HEK293 (cell line): ENCODE data around the gene CDK4.

ENCODE experiments used
- CTCF ChIA-PET: fragments of 350-600 bp; formaldehyde crosslinking; extraction: SDS; loops from one replicate; lab custom pipeline; 2021; ENCODE audit warnings: antibody characterized with exemption; lab: Yijun Ruan, JAX
- POLR2A ChIA-PET: fragments of 300-600 bp; formaldehyde crosslinking; extraction: SDS; loops from one replicate; lab custom pipeline; 2020; ENCODE audit warnings: antibody characterized with exemption, inconsistent platforms; lab: Yijun Ruan, JAX
- H3K27ac ChIP-seq: fragments of 200-500 bp; sonication (Bioruptor generic); 2 replicates; pipeline ENCODE4 v1.5.1; 2014; ENCODE audit warnings: low read depth, low read length, control low read depth, inconsistent platforms; ENCODE audit errors: extremely low read depth
- H3K36me3 ChIP-seq, 2 experiments: fragments of 200-500 bp in 1 of 2; sonication (Bioruptor generic) in 1 of 2; 1 replicate in 1 of 2; 2 replicates in 1 of 2; pipeline ENCODE4 v1.5.1; 2014 to 2017; ENCODE audit warnings: inconsistent platforms in 2 of 2, low read length in 2 of 2; ENCODE audit not compliant: control insufficient read depth in 2 of 2, insufficient read depth in 1 of 2
- H3K4me1 ChIP-seq: fragments of 200-500 bp; sonication (Bioruptor generic); 2 replicates; pipeline ENCODE4 v1.5.1; 2014; ENCODE audit warnings: mild to moderate bottlenecking, low read length, inconsistent platforms; ENCODE audit not compliant: control insufficient read depth, insufficient read depth
- H3K4me3 ChIP-seq: 2 replicates; pipeline ENCODE4 v1.5.1; 2011; ENCODE audit warnings: low read depth, mild to moderate bottlenecking, control low read depth, low read length, moderate library complexity
- H3K9me3 ChIP-seq: fragments of 200-500 bp; sonication (Bioruptor generic); 2 replicates; pipeline ENCODE4 v1.5.1; 2014; ENCODE audit warnings: low read depth, low read length, inconsistent platforms; ENCODE audit not compliant: control insufficient read depth, insufficient read depth
- ATF2 ChIP-seq: fragments of 450-650 bp; formaldehyde crosslinking; IDR thresholded peaks from 2 replicates; pipeline ENCODE4 v1.5.1; 2016; ENCODE audit warnings: missing biosample characterization, missing genetic modification characterization, low read depth
- GFI1B ChIP-seq: fragments of 450-650 bp; formaldehyde crosslinking; IDR thresholded peaks from 2 replicates; pipeline ENCODE4 v1.5.1; 2016; ENCODE audit warnings: missing biosample characterization, missing genetic modification characterization
- GLI4 ChIP-seq: fragments of 450-650 bp; formaldehyde crosslinking; IDR thresholded peaks from 2 replicates; pipeline ENCODE4 v1.5.1; 2016; ENCODE audit warnings: missing biosample characterization, missing genetic modification characterization
- KLF7 ChIP-seq: fragments of 450-650 bp; formaldehyde crosslinking; IDR thresholded peaks from 2 replicates; pipeline ENCODE4 v1.5.1; 2016; ENCODE audit warnings: missing biosample characterization, missing genetic modification characterization, borderline replicate concordance
- SETDB1 ChIP-seq: IDR thresholded peaks from one replicate; pipeline ENCODE4 v1.6.1; 2017; ENCODE audit warnings: mild to moderate bottlenecking, low read length, moderate library complexity, mixed read lengths; ENCODE audit not compliant: insufficient read length
- ZBTB17 ChIP-seq: fragments of 450-650 bp; formaldehyde crosslinking; IDR thresholded peaks from 2 replicates; pipeline ENCODE4 v1.5.1; 2016; ENCODE audit warnings: missing biosample characterization, missing genetic modification characterization
- ZNF112 ChIP-seq: fragments of 450-650 bp; formaldehyde crosslinking; IDR thresholded peaks from 2 replicates; pipeline ENCODE4 v1.5.0; 2017; ENCODE audit warnings: missing biosample characterization, missing genetic modification characterization
- ZNF114 ChIP-seq: fragments of 450-650 bp; formaldehyde crosslinking; IDR thresholded peaks from 2 replicates; pipeline ENCODE4 v1.5.0; 2017; ENCODE audit warnings: missing biosample characterization, missing genetic modification characterization
- ZNF202 ChIP-seq: fragments of 450-650 bp; formaldehyde crosslinking; IDR thresholded peaks from 2 replicates; pipeline ENCODE4 v1.5.1; 2016; ENCODE audit warnings: missing biosample characterization, missing genetic modification characterization, borderline replicate concordance
- ZNF398 ChIP-seq: fragments of 450-650 bp; formaldehyde crosslinking; IDR thresholded peaks from 2 replicates; pipeline ENCODE4 v1.5.1; 2017; ENCODE audit warnings: missing biosample characterization, missing genetic modification characterization
- ZNF521 ChIP-seq: fragments of 450-650 bp; formaldehyde crosslinking; IDR thresholded peaks from 2 replicates; pipeline ENCODE4 v1.5.1; 2017; ENCODE audit warnings: missing biosample characterization, mild to moderate bottlenecking, missing genetic modification characterization
- ZNF600 ChIP-seq: fragments of 450-650 bp; formaldehyde crosslinking; IDR thresholded peaks from 2 replicates; pipeline ENCODE4 v1.5.1; 2016; ENCODE audit warnings: missing biosample characterization, missing genetic modification characterization
- ZNF621 ChIP-seq: fragments of 450-650 bp; formaldehyde crosslinking; IDR thresholded peaks from 2 replicates; pipeline ENCODE4 v1.5.1; 2017; ENCODE audit warnings: missing biosample characterization, missing genetic modification characterization
- ZNF654 ChIP-seq: fragments of 450-650 bp; formaldehyde crosslinking; IDR thresholded peaks from 2 replicates; pipeline ENCODE4 v1.5.1; 2016; ENCODE audit warnings: low read depth, missing biosample characterization, missing genetic modification characterization
- ZNF670 ChIP-seq: fragments of 450-650 bp; formaldehyde crosslinking; IDR thresholded peaks from 2 replicates; pipeline ENCODE4 v1.5.1; 2016; ENCODE audit warnings: missing biosample characterization, missing genetic modification characterization, low read depth
- ZSCAN5A ChIP-seq: fragments of 450-650 bp; formaldehyde crosslinking; IDR thresholded peaks from 2 replicates; pipeline ENCODE4 v1.5.1; 2016; ENCODE audit warnings: missing biosample characterization, missing genetic modification characterization
- TF ChIP-seq, protein P1 (sequence below): fragments of 450-650 bp; formaldehyde crosslinking; IDR thresholded peaks from 2 replicates; pipeline ENCODE4 v1.5.1; 2016; ENCODE audit warnings: missing biosample characterization, missing genetic modification characterization, borderline replicate concordance

The CDK4 gene

DNA sequence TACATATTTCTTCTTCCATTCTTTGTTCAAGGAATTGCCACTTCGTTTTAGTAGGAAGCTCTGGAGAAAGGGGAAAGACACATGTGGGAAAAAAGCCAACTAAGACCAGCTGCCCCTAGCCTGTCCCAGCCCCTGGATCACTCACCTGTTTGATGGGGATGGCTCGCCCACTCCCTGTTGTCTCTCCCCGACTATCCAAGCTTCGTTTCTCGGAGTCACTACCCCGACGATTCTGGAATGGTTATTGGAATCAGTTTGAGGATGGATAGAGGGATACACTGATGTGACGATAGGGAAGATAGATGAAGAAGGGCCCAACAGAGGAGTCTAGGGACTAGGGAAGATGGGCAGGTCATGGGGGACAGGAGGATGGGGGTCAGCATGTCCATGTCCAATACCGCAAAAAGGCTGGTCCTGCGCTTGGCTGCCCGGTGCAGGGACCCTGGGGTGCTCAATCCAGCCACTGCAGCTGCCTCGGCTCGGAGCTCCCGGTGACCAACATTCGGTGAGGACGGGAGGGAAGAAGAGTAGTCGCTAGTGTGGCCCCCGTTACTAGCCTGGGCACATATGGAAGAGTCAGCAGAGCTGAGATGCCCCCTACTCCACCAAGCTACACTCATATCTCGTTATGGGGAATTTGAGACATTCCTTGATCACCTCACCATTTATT is 20.6 kb downstream of the CDK4 start (continued):
- TF ChIP-seq ZNF621, result no peak
- TF ChIP-seq GFI1B, result no peak

- Histone ChIP-seq H3K4me1 (no peaks in the 10 kb centered on the region), H3K9me3 (no peaks in the 10 kb centered on the region), H3K27ac (no peak overlapping the region), H3K4me3 (no peak overlapping the region), H3K36me3 (no peaks in the 10 kb centered on the region)
- POLR2A ChIA-PET, result no interaction called here
- CTCF ChIA-PET, result no interaction called here
- TF ChIP-seq ZNF202 (tag by site-specific recombination), result no peak
- TF ChIP-seq KLF7, result no peak
- TF ChIP-seq ZNF670 (tag by site-specific recombination), result no peak
- no peak for TF ChIP-seq GLI4 (tag by site-specific recombination)
- TF ChIP-seq ZSCAN5A (tag by site-specific recombination), result no peak
- TF ChIP-seq ZNF114 (tag by site-specific recombination), result no peak
- no peak for TF ChIP-seq ZNF521 (tag by site-specific recombination)
- TF ChIP-seq, protein P1, sequence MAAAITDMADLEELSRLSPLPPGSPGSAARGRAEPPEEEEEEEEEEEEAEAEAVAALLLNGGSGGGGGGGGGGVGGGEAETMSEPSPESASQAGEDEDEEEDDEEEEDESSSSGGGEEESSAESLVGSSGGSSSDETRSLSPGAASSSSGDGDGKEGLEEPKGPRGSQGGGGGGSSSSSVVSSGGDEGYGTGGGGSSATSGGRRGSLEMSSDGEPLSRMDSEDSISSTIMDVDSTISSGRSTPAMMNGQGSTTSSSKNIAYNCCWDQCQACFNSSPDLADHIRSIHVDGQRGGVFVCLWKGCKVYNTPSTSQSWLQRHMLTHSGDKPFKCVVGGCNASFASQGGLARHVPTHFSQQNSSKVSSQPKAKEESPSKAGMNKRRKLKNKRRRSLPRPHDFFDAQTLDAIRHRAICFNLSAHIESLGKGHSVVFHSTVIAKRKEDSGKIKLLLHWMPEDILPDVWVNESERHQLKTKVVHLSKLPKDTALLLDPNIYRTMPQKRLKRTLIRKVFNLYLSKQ, result no peak
- no peak for TF ChIP-seq SETDB1
- no peak for TF ChIP-seq ZNF654 (tag by site-specific recombination)
- no peak for TF ChIP-seq ZNF398 (tag by site-specific recombination)
- TF ChIP-seq ZNF112 (tag by site-specific recombination), result no peak
Measured at GRCh38 chr12:57730336-57731067, 21.6 kb downstream of the CDK4 start.

- H3K4me3 ChIP-seq, result no peak overlapping the region
- no peaks in the 10 kb centered on the region for H3K36me3 ChIP-seq
- ChIA-PET CTCF (no interaction called here), POLR2A (interaction anchor here (0.8 kb wide), 1 partner anchor 19 kb away, joined by 4 read pairs; no protein-coding TSS in a partner anchor)
- H3K9me3 ChIP-seq, result no peaks in the 10 kb centered on the region
- no peaks in the 10 kb centered on the region for H3K4me1 ChIP-seq
- H3K27ac ChIP-seq, result no peak overlapping the region
- TF ChIP-seq ZNF600 (tag by site-specific recombination) (peak; percentile 48; the same call in 1 of the 2 replicates), ATF2 (tag by site-specific recombination) (no peak), ZBTB17 (tag by site-specific recombination) (peak; percentile 58)
Measured at GRCh38 chr12:57729321-57729844, 22.7 kb downstream of the CDK4 start.
